ENCODE data around the gene MAMLD1. TPM values are rescaled to one million over a fixed set of nuclear protein-coding genes. Genes with fewer than 3 reads are reported as not detected.

Gene MAMLD1
- total RNA-seq, 1 experiment from 2014 or later = 3.7 TPM

DNA sequence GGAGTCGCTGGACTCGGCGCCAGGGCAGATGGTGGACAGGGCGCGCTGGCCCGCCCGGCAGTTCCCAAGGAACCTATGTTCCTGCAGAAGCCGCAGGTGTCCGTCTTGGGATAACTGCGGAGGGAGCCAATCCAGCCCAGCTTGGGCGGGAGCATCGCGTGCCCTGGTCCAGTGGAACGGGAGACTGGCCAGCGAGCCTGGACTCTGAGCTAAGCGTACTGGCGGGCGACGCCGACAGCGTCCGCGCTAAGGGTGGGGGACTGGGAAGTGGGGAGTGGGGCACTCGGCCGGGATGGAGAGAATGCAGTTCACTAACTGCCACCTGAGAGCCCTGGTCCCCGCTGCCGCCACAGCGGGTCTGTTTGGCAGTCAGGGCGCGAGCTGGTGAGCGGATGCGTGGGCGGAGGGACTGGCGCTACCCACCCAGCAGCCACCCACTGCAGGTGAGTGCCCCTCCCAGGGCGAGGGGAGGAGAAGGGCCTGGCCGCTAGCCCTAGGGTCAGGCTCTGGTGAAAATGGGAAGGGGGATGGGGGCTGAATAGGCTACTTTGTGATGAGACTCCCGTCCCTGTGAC is 1.3 kb upstream of the MAMLD1 start:
- no peaks in the 10 kb centered on the region; the same call in 1 of the 2 replicates for H3K36me3 ChIP-seq
- peak; percentile 16 to 43 for DNase-seq (ENCODE audit: low read depth in 1 of 2, low spot score in 2 of 2)
- 0 out of 2 replicates have a peak overlapping the region, but pooled peaks have one; percentile 51 for H3K27ac ChIP-seq
- no peaks in the 10 kb centered on the region for H3K27me3 ChIP-seq (replicated peaks)
- H3K9me3 ChIP-seq (replicated peaks) = no peaks in the 10 kb centered on the region
- peaks cover 17% of the 10 kb centered on the region for H3K4me1 ChIP-seq (replicated peaks)
- H3K4me3 ChIP-seq = peak overlapping the region; percentile 73

GRCh38 chrX:150363561-150364346 is 637 bp downstream of the MAMLD1 start:
- Histone ChIP-seq H3K36me3 (no peaks in the 10 kb centered on the region; the same call in 1 of the 2 replicates), H3K27me3 (replicated peaks) (no peaks in the 10 kb centered on the region), H3K4me1 (replicated peaks) (peaks cover 21% of the 10 kb centered on the region), H3K4me3 (peak overlapping the region; percentile 73), H3K9me3 (replicated peaks) (no peaks in the 10 kb centered on the region), H3K27ac (peak overlapping the region; percentile 51)
- peak; percentile 43 to 58 for DNase-seq (ENCODE audit: low read depth in 1 of 2, low spot score in 2 of 2)

DNA sequence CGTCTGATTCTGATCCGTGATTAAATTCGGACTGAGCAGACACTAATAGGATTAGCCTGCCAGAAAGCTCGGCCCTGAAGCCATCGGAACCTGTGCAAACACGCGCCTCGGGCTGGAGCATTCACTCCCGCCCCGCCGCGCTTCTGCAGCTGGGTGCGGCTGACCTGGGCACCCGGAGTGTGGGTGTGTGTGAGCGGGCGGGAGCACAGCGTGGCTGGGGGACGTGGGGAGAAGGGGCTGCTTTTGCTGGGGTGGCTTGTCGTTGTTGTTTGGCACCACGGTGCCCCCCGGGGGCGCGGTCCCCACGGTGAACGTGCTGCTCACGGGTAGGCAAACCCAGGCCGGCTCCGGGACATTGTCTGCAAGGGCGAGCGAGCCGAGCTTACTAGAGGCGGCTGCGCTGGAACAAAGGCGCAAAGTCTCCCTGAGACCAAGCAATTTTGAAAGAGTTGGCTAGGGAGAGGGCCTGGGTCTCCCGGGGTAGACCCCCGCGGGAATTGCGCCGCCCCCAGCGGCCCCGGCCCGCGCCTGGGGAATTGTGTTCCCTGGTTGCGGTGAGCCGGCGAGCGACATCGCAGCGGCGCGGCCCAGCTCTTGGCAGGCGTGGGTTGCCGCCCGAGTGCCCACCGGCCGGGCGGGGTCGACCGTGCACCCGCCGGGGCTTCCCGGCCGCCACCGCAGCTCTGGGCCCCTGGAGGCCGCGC is 1.4 kb downstream of the MAMLD1 start:
- DNase-seq (ENCODE audit: low read depth in 1 of 2, low spot score in 2 of 2) = peak; percentile 40 to 42
- H3K36me3 ChIP-seq = no peaks in the 10 kb centered on the region; the same call in 1 of the 2 replicates
- H3K27me3 ChIP-seq (replicated peaks) = no peaks in the 10 kb centered on the region

DNA sequence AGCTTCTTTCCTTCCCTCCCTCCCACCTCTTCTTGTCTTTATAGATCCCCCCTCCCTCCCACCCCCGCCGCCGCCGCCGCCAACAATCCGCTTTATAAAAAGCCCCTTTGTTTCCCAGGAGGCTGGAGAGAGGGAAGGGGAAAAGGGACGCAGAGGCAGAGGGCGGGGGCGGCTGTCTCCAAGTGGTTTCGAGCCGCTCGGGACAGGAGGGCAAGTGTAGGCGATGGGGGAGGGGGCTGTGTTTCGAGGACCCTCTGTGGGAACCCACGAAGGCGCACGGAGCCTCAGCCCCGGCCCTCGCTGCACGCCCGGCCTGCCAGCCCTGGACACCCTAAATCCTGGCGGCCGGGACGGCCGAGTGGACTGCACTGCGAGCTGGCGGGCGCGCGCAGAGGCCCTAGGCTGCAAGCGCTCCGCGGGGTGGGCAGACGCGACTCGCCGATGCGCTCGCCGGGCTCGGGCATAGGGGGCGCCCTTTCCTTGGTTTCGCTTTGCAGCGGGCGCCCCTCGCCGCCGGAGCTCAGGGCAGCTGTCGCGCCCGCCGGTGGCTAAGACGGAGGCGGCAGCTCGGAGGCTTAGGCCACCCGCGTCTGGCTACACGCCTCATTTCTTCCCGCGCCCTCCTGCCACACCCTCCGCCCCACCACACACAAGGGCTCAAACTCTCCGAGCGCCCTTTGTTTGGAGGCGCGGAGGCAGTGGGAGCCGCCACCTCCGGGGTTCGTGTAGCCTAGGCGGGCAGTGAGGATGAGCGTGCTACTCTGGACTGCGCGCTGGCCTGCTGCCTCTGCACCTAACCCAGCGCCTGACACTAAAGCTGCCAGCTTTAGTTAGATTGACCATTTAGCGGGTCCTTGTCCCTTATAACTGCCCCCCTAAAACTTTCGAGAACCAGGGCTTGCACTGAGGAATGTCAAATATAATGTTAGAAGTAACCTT is 2.2 kb downstream of the MAMLD1 start:
- peak overlapping the region; percentile 73 for H3K4me3 ChIP-seq
- no peaks in the 10 kb centered on the region; the same call in 1 of the 2 replicates for H3K36me3 ChIP-seq
- peaks cover 21% of the 10 kb centered on the region for H3K4me1 ChIP-seq (replicated peaks)
- H3K27me3 ChIP-seq (replicated peaks) = no peaks in the 10 kb centered on the region
- DNase-seq (ENCODE audit: low read depth in 1 of 2, low spot score in 2 of 2) = peak; percentile 76 to 85
- peak overlapping the region; percentile 70 for H3K27ac ChIP-seq
- H3K9me3 ChIP-seq (replicated peaks) = no peaks in the 10 kb centered on the region

More for the DNA sequence above, 1.4 kb downstream of the MAMLD1 start:
- peak overlapping the region; percentile 51 for H3K27ac ChIP-seq
- no peaks in the 10 kb centered on the region for H3K9me3 ChIP-seq (replicated peaks)
- H3K4me3 ChIP-seq = peak overlapping the region; percentile 73
- H3K4me1 ChIP-seq (replicated peaks) = peaks cover 21% of the 10 kb centered on the region

DNA sequence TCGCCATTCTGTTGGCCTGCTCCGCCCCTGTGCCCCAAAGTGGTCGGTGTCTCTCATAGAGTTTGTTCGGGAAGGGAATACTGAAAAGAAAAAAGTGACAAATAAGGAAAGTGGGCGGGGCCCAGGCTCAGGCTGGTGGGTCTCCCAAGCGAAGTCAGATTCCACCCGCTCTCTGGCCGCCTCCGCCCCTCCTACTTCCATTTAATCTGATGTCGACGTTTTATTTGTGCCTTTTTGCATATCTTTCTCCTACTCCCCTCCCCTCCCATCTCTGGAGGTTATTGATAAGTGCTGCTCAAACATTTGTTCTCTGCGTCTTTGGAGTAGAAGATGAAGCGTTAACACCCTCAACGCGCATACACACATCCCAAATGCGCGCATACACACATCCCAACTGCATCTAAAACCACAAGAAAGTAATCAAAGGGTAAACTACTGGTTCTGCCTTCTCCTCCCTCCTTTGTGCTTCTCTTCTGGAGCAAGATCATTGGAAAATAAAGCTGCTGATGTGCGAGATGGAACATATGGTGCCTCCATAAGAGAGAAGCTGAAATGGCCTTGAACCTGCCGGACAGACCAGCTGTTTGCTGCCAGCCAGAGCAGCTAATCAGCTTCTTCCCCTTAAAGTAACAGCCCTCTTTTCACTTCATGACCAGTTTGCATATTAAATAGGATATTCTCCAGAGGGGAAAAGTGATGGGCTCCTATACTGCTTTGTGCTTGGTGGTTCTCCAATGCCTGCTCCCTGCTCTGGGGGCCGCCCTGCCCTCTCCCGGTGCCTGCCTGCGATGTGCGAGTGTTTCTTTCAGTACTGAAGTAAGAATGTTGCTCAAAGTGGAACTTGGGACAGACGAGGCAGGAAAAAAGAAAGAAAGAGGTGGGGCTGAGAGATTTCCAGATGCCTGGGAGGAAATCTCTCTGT is 3.1 kb downstream of the MAMLD1 start:
- Histone ChIP-seq H3K4me3 (peak overlapping the region; percentile 73), H3K36me3 (no peaks in the 10 kb centered on the region; the same call in 1 of the 2 replicates), H3K27ac (peak overlapping the region; percentile 70), H3K9me3 (replicated peaks) (no peaks in the 10 kb centered on the region), H3K27me3 (replicated peaks) (no peaks in the 10 kb centered on the region), H3K4me1 (replicated peaks) (peaks cover 20% of the 10 kb centered on the region)
- peak; percentile 59 to 74 for DNase-seq (ENCODE audit: low read depth in 1 of 2, low spot score in 2 of 2)

GRCh38 chrX:150366951-150367545 is 3.9 kb downstream of the MAMLD1 start:
- Histone ChIP-seq H3K4me3 (peak overlapping the region; percentile 73), H3K9me3 (replicated peaks) (no peaks in the 10 kb centered on the region), H3K27me3 (replicated peaks) (no peaks in the 10 kb centered on the region), H3K36me3 (no peaks in the 10 kb centered on the region; the same call in 1 of the 2 replicates), H3K27ac (peak overlapping the region; percentile 70), H3K4me1 (replicated peaks) (peaks cover 12% of the 10 kb centered on the region)
- DNase-seq (ENCODE audit: low read depth in 1 of 2, low spot score in 2 of 2) = peak in 1 of 2 experiments; percentile 53

DNA sequence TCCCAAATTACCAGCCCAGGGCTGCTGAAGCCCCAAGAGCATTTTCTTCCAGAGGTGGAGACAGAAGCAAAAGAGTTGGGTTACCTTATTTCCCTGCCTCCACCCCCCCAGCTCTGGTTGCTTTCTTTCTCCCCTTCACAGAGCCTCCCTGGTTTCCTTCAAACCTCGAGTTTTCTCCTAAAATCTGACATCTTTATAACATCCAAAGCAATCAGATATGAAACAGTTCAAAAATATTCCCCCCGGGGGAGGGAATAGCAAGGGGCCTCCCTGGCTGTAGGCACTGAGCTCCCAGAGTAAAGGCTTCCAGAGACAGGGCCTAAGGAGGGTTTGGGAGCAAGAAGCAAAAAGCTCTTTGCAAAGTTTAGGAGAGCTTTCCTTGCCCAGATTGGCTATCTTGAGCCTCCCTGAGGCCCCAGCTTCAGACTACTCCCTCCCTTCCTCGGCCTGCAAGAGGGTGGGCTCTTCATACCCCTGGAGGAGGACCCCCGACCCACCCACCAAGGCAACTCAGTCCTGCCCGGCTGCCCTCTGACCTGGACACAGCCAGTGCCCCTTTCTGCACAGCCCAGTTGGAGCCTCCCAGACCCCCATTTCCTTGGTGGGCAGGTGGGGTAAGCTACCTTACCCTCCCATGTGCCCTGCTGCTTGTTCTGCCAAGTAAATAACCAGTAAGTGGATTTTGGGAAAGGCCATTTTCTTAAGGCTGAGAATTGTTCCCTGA is 7.6 kb downstream of the MAMLD1 start:
- H3K27me3 ChIP-seq (replicated peaks) = no peaks in the 10 kb centered on the region
- H3K27ac ChIP-seq = no peak overlapping the region
- H3K4me3 ChIP-seq = no peak overlapping the region
- peaks cover 10% of the 10 kb centered on the region for H3K4me1 ChIP-seq (replicated peaks)
- no peak for DNase-seq (ENCODE audit: low read depth in 1 of 2, low spot score in 2 of 2)
- no peaks in the 10 kb centered on the region for H3K9me3 ChIP-seq (replicated peaks)
- H3K36me3 ChIP-seq = no peaks in the 10 kb centered on the region

- Histone ChIP-seq H3K9me3 (replicated peaks) (no peaks in the 10 kb centered on the region), H3K4me3 (no peak overlapping the region), H3K27me3 (replicated peaks) (no peaks in the 10 kb centered on the region), H3K27ac (no peak overlapping the region), H3K4me1 (replicated peaks) (peaks cover 4% of the 10 kb centered on the region), H3K36me3 (no peaks in the 10 kb centered on the region)
- DNase-seq (ENCODE audit: low read depth in 1 of 2, low spot score in 2 of 2) = no peak
Measured at GRCh38 chrX:150371877-150372276, 8.8 kb downstream of the MAMLD1 start.

GRCh38 chrX:150372280-150372679 is 9.2 kb downstream of the MAMLD1 start:
- no peak overlapping the region for H3K4me3 ChIP-seq
- DNase-seq (ENCODE audit: low read depth in 1 of 2, low spot score in 2 of 2) = no peak
- no peaks in the 10 kb centered on the region for H3K9me3 ChIP-seq (replicated peaks)
- H3K4me1 ChIP-seq (replicated peaks) = peaks cover 1% of the 10 kb centered on the region
- H3K36me3 ChIP-seq = no peaks in the 10 kb centered on the region
- no peak overlapping the region for H3K27ac ChIP-seq
- no peaks in the 10 kb centered on the region for H3K27me3 ChIP-seq (replicated peaks)

DNA sequence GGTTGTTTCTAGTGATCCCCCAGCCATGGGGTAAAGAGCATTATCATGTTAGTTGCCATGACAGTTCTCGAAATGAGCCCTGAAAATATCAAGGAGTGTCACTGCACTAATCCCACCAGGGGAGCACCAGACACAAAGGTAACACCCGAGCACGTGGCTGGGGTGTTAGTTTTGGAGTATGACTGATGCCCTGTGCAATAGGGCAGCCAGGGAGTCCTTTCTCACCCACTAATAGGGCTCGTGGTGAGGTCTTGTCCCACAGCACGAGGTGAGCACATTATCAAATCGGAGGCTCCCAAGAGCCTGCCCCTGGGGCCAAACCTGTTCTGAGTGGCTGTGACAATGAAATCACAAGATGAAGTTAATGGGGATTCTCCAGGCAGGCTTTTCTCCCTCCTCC is 9.6 kb downstream of the MAMLD1 start:
- no peak for DNase-seq (ENCODE audit: low read depth in 1 of 2, low spot score in 2 of 2)
- no peaks in the 10 kb centered on the region for H3K27me3 ChIP-seq (replicated peaks)
- H3K4me1 ChIP-seq (replicated peaks) = no peaks in the 10 kb centered on the region

DNA sequence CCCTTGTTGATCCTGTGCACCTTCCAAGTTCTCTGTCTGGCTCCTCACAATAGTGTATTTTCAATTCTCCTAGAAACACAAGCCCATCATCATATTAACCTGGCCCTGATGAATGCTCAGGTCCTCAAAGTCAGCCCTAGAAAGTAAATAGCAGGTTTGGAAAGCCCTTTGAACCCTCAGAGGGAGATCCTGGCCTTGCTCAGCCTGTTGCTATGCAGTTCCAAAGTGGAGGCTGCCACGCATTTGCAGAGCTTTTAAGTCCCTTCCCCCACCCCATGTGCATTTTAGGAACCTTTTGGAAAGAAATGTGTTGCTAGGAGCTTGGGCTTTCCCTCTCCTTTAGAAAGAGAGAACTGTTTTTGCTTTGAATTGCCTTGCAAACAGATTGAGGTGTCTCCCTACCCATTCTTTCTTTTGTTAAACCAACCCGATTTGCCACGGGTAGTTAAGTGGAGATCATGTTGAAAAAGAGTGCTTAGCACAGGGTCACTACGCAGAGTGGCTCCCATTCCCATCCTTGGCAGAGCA is 12.2 kb downstream of the MAMLD1 start:
- no peaks in the 10 kb centered on the region for H3K9me3 ChIP-seq (replicated peaks)
- no peak for DNase-seq (ENCODE audit: low read depth in 1 of 2, low spot score in 2 of 2)
- H3K4me3 ChIP-seq = no peak overlapping the region
- no peak overlapping the region for H3K27ac ChIP-seq
- H3K36me3 ChIP-seq = no peaks in the 10 kb centered on the region
- no peaks in the 10 kb centered on the region for H3K4me1 ChIP-seq (replicated peaks)
- no peaks in the 10 kb centered on the region for H3K27me3 ChIP-seq (replicated peaks)

More for the DNA sequence above, 9.6 kb downstream of the MAMLD1 start:
- Histone ChIP-seq H3K9me3 (replicated peaks) (no peaks in the 10 kb centered on the region), H3K27ac (no peak overlapping the region), H3K4me3 (no peak overlapping the region), H3K36me3 (no peaks in the 10 kb centered on the region)

All from SJSA1 (cell line).